Thymus (tissue), 11 donors: ENCODE measurements around the gene BMP2K. TPM values are rescaled to one million over a fixed set of nuclear protein-coding genes. Genes with fewer than 3 reads are reported as not detected.

ENCODE experiments used
- DNase-seq, 9 donors: peaks; one replicate each; pipeline ENCODE4 v3.0.0-alpha.2; 2013; ENCODE audit warnings: low spot score in 9 of 9, low read depth in 6 of 9, missing footprints in 1 of 9
- H3K27ac ChIP-seq, 2 donors: one replicate each; pipeline ENCODE4 v1.5.1; 2013; ENCODE audit warnings: control low read depth in 1 of 2, low read depth in 1 of 2, low read length in 1 of 2, mild to moderate bottlenecking in 1 of 2, moderate library complexity in 1 of 2
- H3K27me3 ChIP-seq, 2 donors: one replicate each; pipeline ENCODE4 v1.5.1; 2013; ENCODE audit warnings: low read length in 1 of 2; ENCODE audit not compliant: control insufficient read depth in 2 of 2, insufficient read depth in 1 of 2
- H3K36me3 ChIP-seq, 2 donors: one replicate each; pipeline ENCODE4 v1.5.1; 2013; ENCODE audit warnings: low read length in 1 of 2, mild to moderate bottlenecking in 1 of 2, moderate library complexity in 1 of 2; ENCODE audit not compliant: control insufficient read depth in 2 of 2, insufficient read depth in 2 of 2
- H3K4me1 ChIP-seq, 2 donors: one replicate each; pipeline ENCODE4 v1.5.1; 2013; ENCODE audit warnings: low read length in 2 of 2; ENCODE audit not compliant: control insufficient read depth in 2 of 2, insufficient read depth in 2 of 2
- H3K4me3 ChIP-seq, 2 donors: one replicate each; pipeline ENCODE4 v1.5.1; 2013; ENCODE audit warnings: low read length in 2 of 2, control low read depth in 1 of 2, mild to moderate bottlenecking in 1 of 2
- H3K9me3 ChIP-seq, 2 donors: one replicate each; pipeline ENCODE4 v1.5.1; 2013; ENCODE audit warnings: low read length in 1 of 2, mild to moderate bottlenecking in 1 of 2; ENCODE audit not compliant: control insufficient read depth in 2 of 2, insufficient read depth in 1 of 2
- WGBS: extraction: QIAGEN DNeasy Blood & Tissue Kit; methylation state at CpG from one replicate; pipeline ENCODE4 v1.1.7; 2013; 5-methylcytosine and 5-hydroxymethylcytosine counted together
- polyA plus RNA-seq: library from polyadenylated mRNA; stranded (reverse); fragments of 200-250 nt; gene quantifications from one replicate; pipeline ENCODE4 v1.2.3, GENCODE V29; 2013
- total RNA-seq: library from RNA; stranded (reverse); fragments of 120-200 nt; gene quantifications from one replicate; pipeline ENCODE4 v1.2.4, GENCODE V29; 2013
- donor health status: healthy.

BMP2K gene
- total and polyA plus RNA-seq, 2 donors = 34.3 to 36.5 TPM

- Histone ChIP-seq H3K4me1 (no peaks in the 10 kb centered on the region), H3K9me3 (no peaks in the 10 kb centered on the region), H3K27ac (no peak overlapping the region), H3K36me3 (no peaks in the 10 kb centered on the region), H3K4me3 (no peak overlapping the region), H3K27me3 (no peaks in the 10 kb centered on the region)
- no peak for DNase-seq
- WGBS = 94% methylated on average over 3 of the region's 3 CpGs
Observed at GRCh38 chr4:78960926-78961325, 184.8 kb downstream of the BMP2K start.

Other genes with a start within 250 kb of the BMP2K start
- 13.4 TPM for gene ANXA3, start 224.6 kb upstream of the BMP2K start, total RNA-seq
- 46.6 TPM for gene ANXA3, start 224.6 kb upstream of the BMP2K start, polyA plus RNA-seq
- gene PAQR3, start 163.1 kb downstream of the BMP2K start, total RNA-seq = 10.2 TPM
- 9.3 TPM for gene PAQR3, start 163.1 kb downstream of the BMP2K start, polyA plus RNA-seq